ENCODE measurements around the gene OMP. TPM values are rescaled to one million over a fixed set of nuclear protein-coding genes. Genes with fewer than 3 reads are reported as not detected.

Gene OMP
- total RNA-seq, 2 experiments from 2014 or later, result not detected

- Mint-ChIP-seq H3K4me3 (no peak overlapping the region), H3K4me1 (ENCODE audit: low read depth) (no peaks in the 10 kb centered on the region), H3K36me3 (ENCODE audit: low read depth) (no peaks in the 10 kb centered on the region), H3K27ac (peak overlapping the region; percentile 18), H3K9me3 (no peaks in the 10 kb centered on the region), H3K27me3 (ENCODE audit: low read depth) (no peaks in the 10 kb centered on the region)
- intact Hi-C loops (cut with micrococcal nuclease), result loop anchor here (1.0 kb wide), 1 partner anchor 66 kb away; no protein-coding TSS in a partner anchor
- peak; percentile 56 for DNase-seq
- CTCF ChIA-PET, result interaction anchor here (0.6 to 3.2 kb wide), 5 partner anchors 22 to 465 kb away, joined by 3 to 12 read pairs (median 7); no protein-coding TSS in a partner anchor
Measured at GRCh38 chr11:77113382-77114088, 10.9 kb downstream of the OMP start.

GRCh38 chr11:77114089-77114463, 11.4 kb downstream of the OMP start:
- CTCF ChIA-PET, result interaction anchor here (1.0 to 1.7 kb wide), 3 partner anchors 23 to 301 kb away, joined by 4 to 7 read pairs (median 5); no protein-coding TSS in a partner anchor
- Mint-ChIP-seq H3K27ac (no peak overlapping the region), H3K27me3 (ENCODE audit: low read depth) (no peaks in the 10 kb centered on the region), H3K36me3 (ENCODE audit: low read depth) (no peaks in the 10 kb centered on the region), H3K9me3 (no peaks in the 10 kb centered on the region), H3K4me3 (no peak overlapping the region), H3K4me1 (ENCODE audit: low read depth) (no peaks in the 10 kb centered on the region)
- intact Hi-C loops (cut with micrococcal nuclease), result no loop called here
- DNase-seq, result no peak

- Mint-ChIP-seq H3K4me3 (no peak overlapping the region), H3K27me3 (ENCODE audit: low read depth) (no peaks in the 10 kb centered on the region), H3K36me3 (ENCODE audit: low read depth) (no peaks in the 10 kb centered on the region), H3K9me3 (no peaks in the 10 kb centered on the region), H3K27ac (no peak overlapping the region), H3K4me1 (ENCODE audit: low read depth) (no peaks in the 10 kb centered on the region)
- intact Hi-C loops (cut with micrococcal nuclease), result no loop called here
- no peak for DNase-seq
- CTCF ChIA-PET, result interaction anchor here (1.0 to 1.7 kb wide), 4 partner anchors 12 to 302 kb away, joined by 4 to 7 read pairs (median 5); no protein-coding TSS in a partner anchor
Measured at GRCh38 chr11:77115181-77115611, 12.6 kb downstream of the OMP start.

- Mint-ChIP-seq H3K27me3 (ENCODE audit: low read depth) (no peaks in the 10 kb centered on the region), H3K36me3 (ENCODE audit: low read depth) (no peaks in the 10 kb centered on the region), H3K4me3 (no peak overlapping the region), H3K27ac (no peak overlapping the region), H3K4me1 (ENCODE audit: low read depth) (no peaks in the 10 kb centered on the region), H3K9me3 (no peaks in the 10 kb centered on the region)
- CTCF ChIA-PET, result no interaction called here
- no peak for DNase-seq
- intact Hi-C loops (cut with micrococcal nuclease), result no loop called here
Measured at GRCh38 chr11:77115956-77116355, 13.3 kb downstream of the OMP start.

- no peak for DNase-seq
- Mint-ChIP-seq H3K27me3 (ENCODE audit: low read depth) (no peaks in the 10 kb centered on the region), H3K4me1 (ENCODE audit: low read depth) (no peaks in the 10 kb centered on the region), H3K4me3 (no peak overlapping the region), H3K27ac (no peak overlapping the region), H3K9me3 (no peaks in the 10 kb centered on the region), H3K36me3 (ENCODE audit: low read depth) (no peaks in the 10 kb centered on the region)
- CTCF ChIA-PET, result interaction anchor here (1.1 kb wide), 2 partner anchors 9 to 60 kb away, joined by 3 to 8 read pairs; no protein-coding TSS in a partner anchor
- intact Hi-C loops (cut with micrococcal nuclease), result no loop called here
Measured at GRCh38 chr11:77117492-77117891, 14.9 kb downstream of the OMP start.

GRCh38 chr11:77118086-77118485, 15.4 kb downstream of the OMP start:
- H3K4me3 Mint-ChIP-seq, result no peak overlapping the region
- intact Hi-C loops (cut with micrococcal nuclease), result no loop called here
- no peak for DNase-seq
- no peaks in the 10 kb centered on the region for H3K9me3 Mint-ChIP-seq
- H3K27me3 Mint-ChIP-seq (ENCODE audit: low read depth), result no peaks in the 10 kb centered on the region
- no peak overlapping the region for H3K27ac Mint-ChIP-seq
- no peaks in the 10 kb centered on the region for H3K4me1 Mint-ChIP-seq (ENCODE audit: low read depth)
- CTCF ChIA-PET, result interaction anchor here (0.7 to 1.0 kb wide), 2 partner anchors 9 to 70 kb away, joined by 3 to 5 read pairs; no protein-coding TSS in a partner anchor
- no peaks in the 10 kb centered on the region for H3K36me3 Mint-ChIP-seq (ENCODE audit: low read depth)

GRCh38 chr11:77118971-77119370, 16.3 kb downstream of the OMP start:
- CTCF ChIA-PET, result interaction anchor here (0.7 to 1.0 kb wide), 2 partner anchors 8 to 71 kb away, joined by 3 to 5 read pairs; no protein-coding TSS in a partner anchor
- no peaks in the 10 kb centered on the region for H3K27me3 Mint-ChIP-seq (ENCODE audit: low read depth)
- H3K36me3 Mint-ChIP-seq (ENCODE audit: low read depth), result no peaks in the 10 kb centered on the region
- H3K4me1 Mint-ChIP-seq (ENCODE audit: low read depth), result no peaks in the 10 kb centered on the region
- no peak overlapping the region for H3K4me3 Mint-ChIP-seq
- no peaks in the 10 kb centered on the region for H3K9me3 Mint-ChIP-seq
- H3K27ac Mint-ChIP-seq, result no peak overlapping the region
- DNase-seq, result no peak
- intact Hi-C loops (cut with micrococcal nuclease), result no loop called here

- intact Hi-C loops (cut with micrococcal nuclease), result no loop called here
- Mint-ChIP-seq H3K4me1 (ENCODE audit: low read depth) (no peaks in the 10 kb centered on the region), H3K27ac (no peak overlapping the region), H3K36me3 (ENCODE audit: low read depth) (no peaks in the 10 kb centered on the region), H3K27me3 (ENCODE audit: low read depth) (no peaks in the 10 kb centered on the region), H3K9me3 (no peaks in the 10 kb centered on the region), H3K4me3 (no peak overlapping the region)
- DNase-seq, result no peak
- CTCF ChIA-PET, result no interaction called here
Measured at GRCh38 chr11:77119531-77119936, 16.9 kb downstream of the OMP start.

- CTCF ChIA-PET, result no interaction called here
- Mint-ChIP-seq H3K9me3 (no peaks in the 10 kb centered on the region), H3K27me3 (ENCODE audit: low read depth) (no peaks in the 10 kb centered on the region), H3K4me1 (ENCODE audit: low read depth) (no peaks in the 10 kb centered on the region), H3K4me3 (no peak overlapping the region), H3K27ac (no peak overlapping the region), H3K36me3 (ENCODE audit: low read depth) (no peaks in the 10 kb centered on the region)
- intact Hi-C loops (cut with micrococcal nuclease), result no loop called here
- DNase-seq, result no peak
Measured at GRCh38 chr11:77120571-77120970, 17.9 kb downstream of the OMP start.

- no peak for DNase-seq
- Mint-ChIP-seq H3K27ac (no peak overlapping the region), H3K4me3 (no peak overlapping the region), H3K9me3 (no peaks in the 10 kb centered on the region), H3K36me3 (ENCODE audit: low read depth) (no peaks in the 10 kb centered on the region), H3K27me3 (ENCODE audit: low read depth) (no peaks in the 10 kb centered on the region), H3K4me1 (ENCODE audit: low read depth) (no peaks in the 10 kb centered on the region)
- intact Hi-C loops (cut with micrococcal nuclease), result no loop called here
- CTCF ChIA-PET, result no interaction called here
Measured at GRCh38 chr11:77121096-77121640, 18.5 kb downstream of the OMP start.

- H3K4me1 Mint-ChIP-seq (ENCODE audit: low read depth), result no peaks in the 10 kb centered on the region
- intact Hi-C loops (cut with micrococcal nuclease), result no loop called here
- H3K27me3 Mint-ChIP-seq (ENCODE audit: low read depth), result no peaks in the 10 kb centered on the region
- H3K4me3 Mint-ChIP-seq, result no peak overlapping the region
- DNase-seq, result no peak
- CTCF ChIA-PET, result interaction anchor here (1.6 kb wide), 1 partner anchor 65 kb away, joined by 4 read pairs; no protein-coding TSS in a partner anchor
- no peaks in the 10 kb centered on the region for H3K9me3 Mint-ChIP-seq
- H3K36me3 Mint-ChIP-seq (ENCODE audit: low read depth), result no peaks in the 10 kb centered on the region
- no peak overlapping the region for H3K27ac Mint-ChIP-seq
Measured at GRCh38 chr11:77121876-77122575, 19.4 kb downstream of the OMP start.

- no peak overlapping the region for H3K27ac Mint-ChIP-seq
- H3K4me3 Mint-ChIP-seq, result no peak overlapping the region
- intact Hi-C loops (cut with micrococcal nuclease), result no loop called here
- H3K36me3 Mint-ChIP-seq (ENCODE audit: low read depth), result no peaks in the 10 kb centered on the region
- no peaks in the 10 kb centered on the region for H3K27me3 Mint-ChIP-seq (ENCODE audit: low read depth)
- peaks cover 3% of the 10 kb centered on the region for H3K4me1 Mint-ChIP-seq (ENCODE audit: low read depth)
- no peaks in the 10 kb centered on the region for H3K9me3 Mint-ChIP-seq
- CTCF ChIA-PET, result interaction anchor here (0.6 to 1.6 kb wide), 3 partner anchors 30 to 423 kb away, joined by 3 to 4 read pairs (median 4); no protein-coding TSS in a partner anchor
- no peak for DNase-seq
Measured at GRCh38 chr11:77122576-77123212, 20.1 kb downstream of the OMP start.
